ENCODE data around the gene TRABD2B. TPM values are rescaled to one million over a fixed set of nuclear protein-coding genes. Genes with fewer than 3 reads are reported as not detected.

Gene TRABD2B
- total and polyA plus RNA-seq, 11 donors, result 0.31 to 1.1 (median 0.80) TPM

DNA sequence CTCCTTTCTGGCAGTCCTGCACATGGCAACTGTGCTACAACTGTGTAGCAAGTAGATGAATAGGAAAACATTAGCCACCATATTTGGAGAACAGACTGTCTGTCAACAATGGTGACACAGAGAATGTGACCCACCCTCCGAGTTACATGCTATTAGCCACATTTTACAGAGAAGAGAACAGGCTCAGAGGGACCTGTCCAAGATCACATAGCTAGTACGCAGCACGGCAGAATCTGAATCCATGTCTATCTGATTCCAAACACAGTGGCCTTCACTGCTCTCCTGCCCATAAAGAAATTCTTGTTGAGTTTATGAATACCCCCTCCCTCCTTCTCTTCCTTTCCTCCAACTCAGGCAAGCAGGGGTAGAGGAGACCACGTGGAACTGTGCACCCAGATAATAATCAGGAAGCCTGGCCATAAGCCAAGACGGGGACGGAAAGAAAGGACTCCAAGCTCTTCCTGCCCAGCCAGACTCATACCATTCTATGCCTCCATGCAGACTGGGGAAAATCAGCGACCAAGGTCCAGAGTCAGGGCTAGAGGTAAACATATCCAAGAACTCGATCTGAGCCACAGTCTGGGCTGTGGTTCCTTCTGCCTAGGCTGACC lies 78.8 kb downstream of the TRABD2B start:
- WGBS, 4 donors, result 32 to 47% (median 42%) methylated on average over 8 of the region's 8 CpGs
- ATAC-seq, result peak in 2 of 4 donors; percentile 20 to 57
- intact Hi-C loops (cut with DNase I), result loop anchor here in 1 of 10 donors (10.0 kb wide), 1 partner anchor 64 kb away; no protein-coding TSS in a partner anchor

DNA sequence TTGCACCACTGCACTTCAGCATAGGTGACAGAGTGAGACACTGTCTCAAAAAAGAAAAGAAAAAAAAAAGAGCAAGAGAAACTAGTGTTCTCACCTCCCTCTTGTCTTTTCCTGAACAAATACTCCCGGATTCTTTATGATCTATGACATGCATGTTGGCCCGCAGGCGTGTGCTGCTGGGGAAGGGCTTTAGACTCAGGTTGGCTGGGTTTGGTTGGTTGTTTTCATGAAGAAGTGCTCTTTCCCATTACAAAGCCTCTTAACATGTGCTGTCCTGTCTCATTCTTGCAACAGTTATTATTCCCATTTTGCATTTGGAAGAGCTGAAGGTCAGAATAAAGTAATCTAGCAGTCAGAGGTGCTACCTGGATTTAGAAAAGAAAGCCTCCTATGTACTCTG lies 79.5 kb downstream of the TRABD2B start:
- 90 to 96% (median 95%) methylated on average over 3 of the region's 3 CpGs for WGBS, 4 donors
- ATAC-seq (no peak), DNase-seq (no peak)
- Histone ChIP-seq H3K27ac (no peak overlapping the region), H3K9me3 (no peaks in the 10 kb centered on the region), H3K4me3 (no peak overlapping the region), H3K4me1 (peaks cover 0 to 17% (median 0%) of the 10 kb centered on the region in 12 donors), H3K36me3 (no peaks in the 10 kb centered on the region), H3K27me3 (no peaks in the 10 kb centered on the region)
- TF ChIP-seq, protein P1, sequence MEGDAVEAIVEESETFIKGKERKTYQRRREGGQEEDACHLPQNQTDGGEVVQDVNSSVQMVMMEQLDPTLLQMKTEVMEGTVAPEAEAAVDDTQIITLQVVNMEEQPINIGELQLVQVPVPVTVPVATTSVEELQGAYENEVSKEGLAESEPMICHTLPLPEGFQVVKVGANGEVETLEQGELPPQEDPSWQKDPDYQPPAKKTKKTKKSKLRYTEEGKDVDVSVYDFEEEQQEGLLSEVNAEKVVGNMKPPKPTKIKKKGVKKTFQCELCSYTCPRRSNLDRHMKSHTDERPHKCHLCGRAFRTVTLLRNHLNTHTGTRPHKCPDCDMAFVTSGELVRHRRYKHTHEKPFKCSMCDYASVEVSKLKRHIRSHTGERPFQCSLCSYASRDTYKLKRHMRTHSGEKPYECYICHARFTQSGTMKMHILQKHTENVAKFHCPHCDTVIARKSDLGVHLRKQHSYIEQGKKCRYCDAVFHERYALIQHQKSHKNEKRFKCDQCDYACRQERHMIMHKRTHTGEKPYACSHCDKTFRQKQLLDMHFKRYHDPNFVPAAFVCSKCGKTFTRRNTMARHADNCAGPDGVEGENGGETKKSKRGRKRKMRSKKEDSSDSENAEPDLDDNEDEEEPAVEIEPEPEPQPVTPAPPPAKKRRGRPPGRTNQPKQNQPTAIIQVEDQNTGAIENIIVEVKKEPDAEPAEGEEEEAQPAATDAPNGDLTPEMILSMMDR (IDR thresholded peaks at IDR 0.05), result no peak
- no peak for TF ChIP-seq POLR2A (IDR thresholded peaks at IDR 0.05)
- intact Hi-C loops (cut with DNase I), result loop anchor here in 1 of 10 donors (10.0 kb wide), 1 partner anchor 63 kb away; no protein-coding TSS in a partner anchor

More for the DNA sequence above, 78.8 kb downstream of the TRABD2B start:
- H3K4me1 ChIP-seq, result peaks cover 0 to 17% (median 0%) of the 10 kb centered on the region in 12 donors
- H3K27me3 ChIP-seq, result no peaks in the 10 kb centered on the region
- H3K27ac ChIP-seq, result no peak overlapping the region
- no peak overlapping the region for H3K4me3 ChIP-seq
- peak in 1 of 5 donors; percentile 42 for DNase-seq
- H3K36me3 ChIP-seq, result no peaks in the 10 kb centered on the region
- no peaks in the 10 kb centered on the region for H3K9me3 ChIP-seq
- TF ChIP-seq, protein P1 (IDR thresholded peaks at IDR 0.05), result no peak
- no peak for TF ChIP-seq POLR2A (IDR thresholded peaks at IDR 0.05)

DNA sequence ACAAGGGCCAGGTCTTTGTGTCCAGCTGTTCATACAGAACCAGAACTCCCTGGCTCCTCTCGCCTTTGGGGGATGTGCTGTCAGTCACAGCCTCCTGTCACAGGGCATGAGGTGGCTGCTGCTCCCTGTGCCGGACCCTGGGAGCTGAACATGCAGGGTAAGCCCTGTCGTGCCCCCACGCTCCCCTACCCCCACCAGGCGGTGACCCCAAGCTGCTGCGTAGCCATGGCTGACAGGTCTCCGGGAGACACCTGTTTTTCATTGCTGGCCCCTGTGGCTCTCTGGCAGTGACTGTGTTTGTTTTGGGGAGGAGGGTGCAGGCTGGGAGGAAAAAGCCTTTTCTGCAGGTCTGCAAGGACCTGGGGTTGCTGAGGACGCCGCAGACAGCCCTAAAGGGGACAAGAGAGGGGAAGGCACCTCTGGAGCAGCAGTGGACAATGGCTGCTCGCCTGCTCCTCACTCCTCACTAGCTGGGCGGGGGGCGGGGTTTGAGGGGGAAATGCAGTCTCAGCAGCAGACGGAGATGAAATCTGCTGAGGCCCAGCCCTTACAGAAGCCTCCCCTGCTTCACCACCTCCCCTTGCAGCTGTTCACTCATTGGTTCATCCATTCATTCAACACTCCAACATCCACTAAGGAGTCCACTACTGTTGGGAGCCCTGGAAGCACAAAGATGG lies 81.4 kb downstream of the TRABD2B start:
- Histone ChIP-seq H3K27ac (no peak overlapping the region), H3K9me3 (no peaks in the 10 kb centered on the region), H3K36me3 (no peaks in the 10 kb centered on the region), H3K27me3 (no peaks in the 10 kb centered on the region), H3K4me1 (peaks cover 0 to 17% (median 0%) of the 10 kb centered on the region in 12 donors), H3K4me3 (no peak overlapping the region)
- TF ChIP-seq POLR2A (IDR thresholded peaks at IDR 0.05), result no peak
- TF ChIP-seq, protein P1 (IDR thresholded peaks at IDR 0.05), result no peak
- 78 to 82% (median 79%) methylated on average over 11 to 13 of the region's 13 CpGs for WGBS, 4 donors
- intact Hi-C loops (cut with DNase I), result loop anchor here in 1 of 10 donors (10.0 kb wide), 1 partner anchor 61 kb away; no protein-coding TSS in a partner anchor
- ATAC-seq (no peak), DNase-seq (no peak)

DNA sequence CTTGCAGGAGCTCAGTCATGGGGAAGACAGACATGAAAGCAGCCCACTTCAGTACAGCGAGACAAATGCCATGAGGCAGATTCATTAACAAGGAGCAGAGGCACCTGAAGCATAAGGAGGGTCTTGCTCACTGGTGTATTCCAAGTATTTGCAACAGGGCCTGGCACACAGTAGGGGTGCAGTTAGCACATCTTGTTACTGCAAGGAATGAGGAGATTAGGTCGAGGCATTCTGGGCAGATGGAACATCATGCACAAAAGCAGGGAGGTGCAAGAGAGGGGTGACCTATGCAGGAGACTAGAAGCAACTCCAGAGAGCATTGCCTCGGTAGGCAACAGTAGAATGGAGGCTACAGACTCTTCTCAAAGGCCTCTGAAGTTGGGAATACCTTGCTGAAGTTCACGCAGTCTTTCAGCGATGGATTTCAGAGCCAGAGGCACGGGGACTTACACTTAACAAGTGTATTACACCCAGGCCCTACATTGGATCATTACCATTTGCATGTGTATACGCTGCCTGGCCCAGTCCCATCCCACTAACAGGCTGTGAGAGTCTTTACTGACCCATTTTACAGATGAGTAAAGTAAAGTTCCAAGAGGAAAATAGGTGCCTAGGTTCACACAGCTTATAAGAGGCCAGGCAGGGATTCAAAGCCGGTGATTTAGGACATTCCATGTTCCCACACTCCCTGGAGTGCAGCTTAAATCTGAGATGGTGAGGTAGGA lies 82.1 kb downstream of the TRABD2B start:
- no peak overlapping the region for H3K27ac ChIP-seq
- intact Hi-C loops (cut with DNase I), result loop anchor here in 1 of 10 donors (10.0 kb wide), 1 partner anchor 60 kb away; no protein-coding TSS in a partner anchor
- DNase-seq (no peak), ATAC-seq (no peak)
- no peaks in the 10 kb centered on the region for H3K36me3 ChIP-seq
- H3K9me3 ChIP-seq, result no peaks in the 10 kb centered on the region
- peaks cover 0 to 17% (median 0%) of the 10 kb centered on the region in 12 donors for H3K4me1 ChIP-seq
- TF ChIP-seq, protein P1 (IDR thresholded peaks at IDR 0.05), result no peak
- 91 to 92% (median 91%) methylated on average over 8 of the region's 8 CpGs for WGBS, 4 donors
- H3K4me3 ChIP-seq, result no peak overlapping the region
- H3K27me3 ChIP-seq, result no peaks in the 10 kb centered on the region
